ENCODE data around the gene NFKB2.

Gene NFKB2

GRCh38 chr10:102408728-102409603 lies 13.5 kb downstream of the NFKB2 start:
- DNase-seq: peak; percentile 45

- DNase-seq: no peak
Observed at GRCh38 chr10:102409604-102410428, 14.3 kb downstream of the NFKB2 start.

GRCh38 chr10:102410429-102411073 lies 15.0 kb downstream of the NFKB2 start:
- peak; percentile 36 for DNase-seq

- no peak for DNase-seq
Observed at GRCh38 chr10:102411341-102412255, 16.1 kb downstream of the NFKB2 start.

- DNase-seq: no peak
Observed at GRCh38 chr10:102412293-102412692, 16.8 kb downstream of the NFKB2 start.

GRCh38 chr10:102413053-102413705 lies 17.7 kb downstream of the NFKB2 start:
- DNase-seq: no peak

GRCh38 chr10:102413806-102414561 lies 18.5 kb downstream of the NFKB2 start:
- DNase-seq: no peak

- no peak for DNase-seq
Observed at GRCh38 chr10:102414749-102415148, 19.2 kb downstream of the NFKB2 start.

GRCh38 chr10:102416283-102416682 lies 20.8 kb downstream of the NFKB2 start:
- DNase-seq: no peak

GRCh38 chr10:102416695-102417094 lies 21.2 kb downstream of the NFKB2 start:
- DNase-seq: no peak

GRCh38 chr10:102418622-102419268 lies 23.2 kb downstream of the NFKB2 start, which contains the start of gene PSD:
PSD (minus strand) TSS chr10:102418785; CDS start chr10:102417038, 1,747 bp downstream.
- DNase-seq: no peak

- DNase-seq: no peak
Observed at GRCh38 chr10:102419269-102420180, 24.0 kb downstream of the NFKB2 start.

- DNase-seq: no peak
Observed at GRCh38 chr10:102420181-102420713, 24.7 kb downstream of the NFKB2 start.

GRCh38 chr10:102420714-102421506 lies 25.4 kb downstream of the NFKB2 start, which contains the start of gene FBXL15:
FBXL15 (plus strand) TSS chr10:102420836; CDS start chr10:102421130, 294 bp downstream.
- peak; percentile 97 for DNase-seq

- DNase-seq: no peak
Observed at GRCh38 chr10:102421507-102421756, 25.9 kb downstream of the NFKB2 start.

- DNase-seq: no peak
Observed at GRCh38 chr10:102421757-102422512, 26.4 kb downstream of the NFKB2 start.

GRCh38 chr10:102422545-102423129 lies 27.1 kb downstream of the NFKB2 start:
- DNase-seq: peak; percentile 54
